Esophagus squamous epithelium (tissue), 5 donors: ENCODE results near the gene NMD3. TPM values are rescaled to one million over a fixed set of nuclear protein-coding genes. Genes with fewer than 3 reads are reported as not detected.
A peak's percentile ranks its signal among the peaks of the same experiment; 100 is the strongest.
"Not testable (repeated sequence)": the region's sequence is repeated elsewhere in the genome, so short reads cannot be mapped to it uniquely, and the experiment has no call there.

Experiments
- DNase-seq: peaks from one replicate; lab custom pipeline; 2025; lab: John Stamatoyannopoulos, UW
- H3K27ac ChIP-seq, 4 donors: fragments of 200-600 bp; sonication (generic); one replicate each; pipeline ENCODE4 v1.5.1; 2016 to 2019; ENCODE audit warnings: mild to moderate bottlenecking in 1 of 4
- H3K27me3 ChIP-seq, 4 donors: fragments of 200-600 bp; sonication (generic); 1 replicate in 3 of 4; 2 replicates in 1 of 4; pipeline versions ENCODE4 v1.5.1 to v1.6.0; 2017 to 2021; ENCODE audit warnings: antibody characterized with exemption in 1 of 4
- H3K36me3 ChIP-seq, 3 donors: fragments of 200-600 bp; sonication (generic); one replicate each; pipeline ENCODE4 v1.5.1; 2016 to 2019
- H3K4me1 ChIP-seq, 3 donors: fragments of 200-600 bp; sonication (generic); one replicate each; pipeline ENCODE4 v1.5.1; 2017 to 2019
- H3K4me3 ChIP-seq, 4 donors: fragments of 200-600 bp; sonication (generic); 1 replicate in 3 of 4; 2 replicates in 1 of 4; pipeline ENCODE4 v1.5.1; 2016 to 2019; ENCODE audit warnings: mild to moderate bottlenecking in 2 of 4, moderate library complexity in 1 of 4
- H3K9me3 ChIP-seq, 3 donors: fragments of 200-600 bp; sonication (generic); one replicate each; pipeline ENCODE4 v1.5.1; 2016 to 2019
- CTCF ChIP-seq, 6 experiments: fragments of 450-650 bp in 4 of 6; fragments of 200-600 bp in 2 of 6; sonication (generic) in 2 of 6; IDR thresholded peaks; one replicate each; pipeline ENCODE4 v1.5.1; 2016 to 2019; ENCODE audit warnings: antibody characterized with exemption in 6 of 6, mild to moderate bottlenecking in 4 of 6, moderate library complexity in 4 of 6
- POLR2A ChIP-seq, 4 donors: fragments of 450-650 bp; IDR thresholded peaks; one replicate each; pipeline ENCODE4 v1.6.1; 2017; ENCODE audit warnings: antibody characterized with exemption in 4 of 4, mild to moderate bottlenecking in 4 of 4, moderate library complexity in 3 of 4
- WGBS, 2 donors: methylation state at CpG; one replicate each; pipeline ENCODE4 v1.1.5; 2018; 5-methylcytosine and 5-hydroxymethylcytosine counted together
- intact Hi-C: fragments of 100-400 bp; cut with DNase I; formaldehyde crosslinking; loops from one replicate; pipeline ENCODE4 v1.15.0; 2022
- total RNA-seq, 4 donors: library from RNA; depleted of rRNA; stranded (reverse); fragments of >200 nt; gene quantifications; one replicate each; pipeline ENCODE4 v1.1.0, GENCODE V29; 2016
- donor health status: DM: yes; HTN: yes; CAD: no.

Gene NMD3
- total RNA-seq, 4 donors from 2014 or later: 24.5 to 56.1 (median 38.3) TPM

GRCh38 chr3:161273589-161274218 lies 52.6 kb downstream of the NMD3 start:
- 32 to 44% methylated on average over 3 of the region's 3 CpGs for WGBS, 2 donors
- H3K27ac ChIP-seq: peak overlapping the region in 2 of 4 donors; percentile 42 to 53
- TF ChIP-seq CTCF (IDR thresholded peaks at IDR 0.05): peak; percentile 43 to 77 (median 66)
- TF ChIP-seq POLR2A (IDR thresholded peaks at IDR 0.05): no peak
- no peaks in the 10 kb centered on the region for H3K27me3 ChIP-seq
- H3K4me3 ChIP-seq: no peak overlapping the region
- intact Hi-C loops: no loop called here
- peaks cover 0 to 8% (median 8%) of the 10 kb centered on the region in 3 donors for H3K9me3 ChIP-seq
- DNase-seq: no peak
- peaks cover 0 to 19% (median 0%) of the 10 kb centered on the region in 3 donors for H3K36me3 ChIP-seq
- H3K4me1 ChIP-seq: peaks cover 0 to 51% (median 4%) of the 10 kb centered on the region in 3 donors

GRCh38 chr3:161274691-161275298 lies 53.7 kb downstream of the NMD3 start:
- TF ChIP-seq POLR2A (IDR thresholded peaks at IDR 0.05): no peak
- TF ChIP-seq CTCF (IDR thresholded peaks at IDR 0.05): peak; percentile 20 to 69 (median 38)
- no peak for DNase-seq
- Histone ChIP-seq H3K4me1 (peaks cover 0 to 41% (median 4%) of the 10 kb centered on the region in 3 donors), H3K27ac (peak overlapping the region in 3 of 4 donors; percentile 75 to 88 (median 78)), H3K36me3 (peaks cover 0 to 15% (median 0%) of the 10 kb centered on the region in 3 donors), H3K27me3 (no peaks in the 10 kb centered on the region), H3K4me3 (no peak overlapping the region), H3K9me3 (peaks cover 0 to 16% (median 8%) of the 10 kb centered on the region in 3 donors)
- intact Hi-C loops: loop anchor here (5.0 kb wide), 1 partner anchor 133 kb away; no protein-coding TSS in a partner anchor
- WGBS, 2 donors: 61 to 66% methylated on average over 4 of the region's 4 CpGs

GRCh38 chr3:161275919-161276318 lies 54.8 kb downstream of the NMD3 start:
- DNase-seq: no peak
- intact Hi-C loops: loop anchor here (5.0 kb wide), 1 partner anchor 131 kb away; no protein-coding TSS in a partner anchor
- peaks cover 0 to 39% (median 4%) of the 10 kb centered on the region in 3 donors for H3K4me1 ChIP-seq
- H3K27ac ChIP-seq: peak overlapping the region; percentile 69 to 88 (median 78)
- WGBS, 2 donors: 62% methylated on average over 2 of the region's 2 CpGs; no CpG with 5 or more reads in 1 of the 2 donors
- no peak overlapping the region for H3K4me3 ChIP-seq
- no peak for TF ChIP-seq POLR2A (IDR thresholded peaks at IDR 0.05)
- TF ChIP-seq CTCF (IDR thresholded peaks at IDR 0.05): no peak
- no peaks in the 10 kb centered on the region for H3K27me3 ChIP-seq
- H3K9me3 ChIP-seq: peaks cover 0 to 20% (median 8%) of the 10 kb centered on the region in 3 donors
- H3K36me3 ChIP-seq: peaks cover 0 to 10% (median 0%) of the 10 kb centered on the region in 3 donors

- DNase-seq, H3K36me3 ChIP-seq, H3K27me3 ChIP-seq, intact Hi-C loops: not testable (repeated sequence)
- Histone ChIP-seq H3K9me3 (peaks cover 0 to 20% (median 8%) of the 10 kb centered on the region in 3 donors), H3K4me1 (peaks cover 0 to 17% (median 12%) of the 10 kb centered on the region in 3 donors), H3K4me3 (peak overlapping the region in 3 of 4 donors; percentile 19 to 41 (median 39)), H3K27ac (peak overlapping the region in 3 of 4 donors; percentile 74 to 85 (median 79))
- WGBS, 2 donors: 57 to 63% methylated on average over 4 of the region's 4 CpGs
These were observed 61.3 kb downstream of the NMD3 start for GRCh38 chr3:161282387-161282786.

- DNase-seq: no peak
- H3K27me3 ChIP-seq: no peaks in the 10 kb centered on the region
- peak overlapping the region in 3 of 4 donors; percentile 49 to 55 (median 51) for H3K27ac ChIP-seq
- no peaks in the 10 kb centered on the region for H3K36me3 ChIP-seq
- peaks cover 0 to 31% (median 12%) of the 10 kb centered on the region in 3 donors for H3K4me1 ChIP-seq
- H3K9me3 ChIP-seq: peaks cover 0 to 4% (median 0%) of the 10 kb centered on the region in 3 donors
- intact Hi-C loops: no loop called here
- 25 to 37% methylated on average over 4 of the region's 4 CpGs for WGBS, 2 donors
- H3K4me3 ChIP-seq: no peak overlapping the region
- TF ChIP-seq CTCF (IDR thresholded peaks at IDR 0.05) (no peak), POLR2A (IDR thresholded peaks at IDR 0.05) (no peak)
These were observed 63.9 kb downstream of the NMD3 start for GRCh38 chr3:161284989-161285388.
